NCI-H2107 treated with DMSO at 0.1 percent for 48 hours (cell line): Measurements from ENCODE around the gene CCL8.

Experiments
- DNase-seq: peaks from one replicate; lab custom pipeline; 2025; ENCODE audit not compliant: unreplicated experiment; lab: John Stamatoyannopoulos, UW

The CCL8 gene

DNA sequence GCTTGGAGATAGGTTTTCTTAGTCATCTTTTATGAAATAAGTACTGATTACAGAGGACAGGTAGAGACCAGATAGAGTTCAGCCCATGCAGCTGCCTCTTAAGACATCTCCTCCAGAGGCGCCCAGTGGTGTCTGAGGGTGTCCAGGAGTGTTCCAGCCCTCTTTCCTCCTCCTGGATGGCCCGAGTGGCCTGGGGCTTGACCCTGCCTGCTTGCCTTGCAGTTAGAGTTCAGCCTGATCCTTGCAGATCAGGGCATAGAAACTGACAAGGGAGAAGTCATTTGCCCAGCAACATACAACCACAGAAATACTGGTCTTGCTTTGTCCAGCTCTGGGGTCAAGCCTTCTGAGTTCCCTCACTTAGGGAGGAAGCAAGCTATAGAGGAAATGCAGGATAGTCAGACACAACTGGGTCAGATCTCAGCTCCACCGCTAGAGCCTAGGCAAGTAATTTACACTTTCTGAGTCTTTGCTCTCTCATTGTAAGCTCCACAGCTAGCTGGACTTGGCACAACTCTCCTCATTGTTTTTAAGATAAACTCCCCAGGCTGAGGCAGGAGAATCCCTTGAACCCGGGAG is 47.4 kb downstream of the CCL8 start:
- no peak for DNase-seq

DNA sequence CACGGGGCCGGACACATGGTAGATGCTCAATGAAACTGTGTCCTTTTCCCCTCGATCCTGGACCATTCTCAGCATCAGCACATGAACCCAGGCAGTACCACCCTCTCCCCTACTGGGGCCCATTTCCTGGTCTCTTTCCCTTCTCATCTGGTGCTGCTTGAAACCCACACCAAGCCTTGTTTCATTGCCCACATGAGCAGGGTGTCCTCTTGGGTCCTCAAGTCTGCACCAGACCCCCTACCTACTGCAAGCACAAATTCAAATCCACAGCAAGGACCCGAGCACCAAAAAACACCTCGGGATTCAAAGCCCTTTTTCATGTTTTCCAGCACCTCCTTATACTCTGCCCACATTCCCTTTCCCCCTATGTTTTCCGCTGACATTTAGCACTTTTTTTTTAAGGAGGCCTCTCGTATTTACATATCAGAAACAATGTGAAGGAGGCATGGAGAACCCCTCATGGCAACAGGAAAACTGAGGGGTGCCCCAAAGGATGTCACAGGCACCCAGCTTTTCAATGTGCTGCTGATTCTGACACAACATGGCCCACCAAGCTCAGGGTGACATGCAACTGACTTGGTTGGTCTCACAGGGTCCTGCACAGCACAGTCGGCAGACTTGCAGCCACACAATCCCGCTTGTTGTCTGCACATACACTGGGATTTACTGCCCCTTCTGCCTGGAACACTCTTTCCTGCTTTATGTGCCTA is 48.4 kb downstream of the CCL8 start:
- DNase-seq, result no peak

DNA sequence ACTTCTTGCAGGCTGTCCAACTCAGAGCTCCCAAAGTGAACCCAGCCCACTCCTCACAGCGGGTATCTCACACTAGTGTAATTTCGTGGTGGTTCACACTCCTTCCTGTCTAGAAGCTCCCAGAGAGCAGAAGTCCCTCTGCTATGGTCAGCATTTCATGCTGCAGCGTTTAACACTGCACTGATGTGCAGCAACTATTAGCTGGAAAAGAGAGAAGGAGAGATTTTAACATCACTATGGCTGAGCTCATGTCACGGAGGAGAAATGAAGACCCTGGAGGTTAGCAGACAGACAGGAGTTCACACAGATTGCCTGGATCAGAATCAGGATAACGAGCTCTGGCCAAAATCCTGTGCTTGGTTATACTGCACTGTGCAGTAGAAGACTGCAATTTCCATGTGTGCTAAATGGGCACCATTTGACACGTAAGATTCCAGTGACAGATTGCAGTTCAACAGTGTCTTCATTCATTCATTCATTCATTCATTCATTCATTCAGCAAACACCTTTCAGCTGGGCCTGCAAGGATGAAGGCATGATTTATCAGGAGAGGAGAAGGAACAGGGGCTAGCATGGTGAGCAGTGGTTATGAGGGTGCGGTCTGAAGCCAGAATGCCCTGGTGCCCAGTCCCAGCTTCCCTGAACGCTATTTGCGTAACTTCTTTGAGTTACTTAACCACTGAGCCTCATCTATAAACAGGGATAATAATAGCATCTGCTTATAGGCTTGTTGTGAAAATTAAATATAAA is 49.1 kb downstream of the CCL8 start:
- no peak for DNase-seq

DNA sequence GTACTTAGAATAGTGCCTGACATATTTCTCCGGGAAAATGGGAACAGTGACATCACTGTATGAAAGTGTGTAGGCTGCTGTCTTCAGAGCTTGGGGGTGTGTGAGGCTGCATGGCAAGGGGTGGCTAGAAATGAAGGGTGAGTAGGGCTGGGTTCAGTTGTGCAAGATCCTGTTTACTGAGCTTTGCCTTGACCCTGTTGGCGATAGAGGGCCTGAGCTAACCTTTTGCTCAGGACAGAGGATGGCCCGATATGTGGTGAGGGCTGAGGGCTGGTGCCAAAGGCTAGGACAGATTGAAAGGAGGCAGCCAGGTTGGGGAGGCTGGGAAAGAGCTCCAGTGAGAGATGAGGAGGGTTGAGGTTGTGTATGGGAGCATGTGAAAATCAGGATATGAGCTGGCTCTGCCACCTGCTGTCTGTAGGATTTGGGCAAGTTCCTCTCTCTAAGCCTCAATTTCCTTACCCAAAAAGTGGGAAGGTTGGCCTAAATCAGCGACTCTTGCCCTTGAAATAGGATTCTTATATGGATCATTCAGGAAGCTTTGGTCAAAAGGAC is 49.8 kb downstream of the CCL8 start:
- DNase-seq, result no peak

DNA sequence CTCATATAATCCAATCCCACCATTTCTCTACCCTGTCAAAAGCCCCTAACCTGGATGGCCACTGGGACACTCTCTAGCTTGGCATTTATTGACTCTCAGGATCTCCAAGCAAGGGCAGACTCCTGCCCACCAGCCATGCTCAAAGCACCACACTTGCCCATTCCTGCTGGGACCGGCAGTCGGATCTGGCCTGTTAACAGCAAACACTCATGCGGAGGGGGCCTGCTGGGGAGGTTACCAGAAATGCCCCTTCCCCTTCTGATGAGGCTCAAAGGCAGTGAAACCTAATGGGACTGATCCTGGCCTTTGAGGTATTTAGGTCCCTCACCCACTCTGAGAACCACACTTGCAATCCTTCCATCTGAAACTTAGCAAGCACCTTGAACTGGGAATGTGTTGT is 50.3 kb downstream of the CCL8 start:
- no peak for DNase-seq

DNA sequence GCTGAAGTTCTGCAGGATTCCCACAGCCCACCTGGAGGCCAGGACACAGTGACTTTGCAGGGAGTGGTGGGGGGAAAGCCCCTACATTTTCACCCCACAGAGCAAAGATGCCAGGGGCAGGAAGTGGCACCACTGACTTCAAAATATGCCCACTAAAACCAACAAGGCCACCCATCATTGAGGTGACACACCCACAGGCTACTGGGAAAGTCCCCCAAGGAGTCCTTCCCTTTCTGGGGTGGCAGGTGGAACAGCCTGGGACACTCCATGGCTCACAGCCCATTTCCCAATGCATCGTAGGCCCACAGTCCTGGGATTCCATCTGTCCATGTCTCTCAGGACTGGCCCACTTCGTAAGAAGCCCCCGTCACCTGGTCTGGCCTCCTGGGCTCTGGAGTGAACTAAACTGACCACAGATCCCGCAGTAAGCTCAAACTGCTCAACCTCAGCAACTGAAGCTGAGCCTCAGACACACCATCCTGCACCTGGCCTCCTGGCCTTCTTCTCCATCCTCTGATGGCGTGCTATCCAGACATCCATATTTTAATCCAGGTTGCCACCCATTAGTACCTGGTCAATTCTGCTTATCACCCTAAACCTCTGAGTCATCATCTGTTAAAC is 51.3 kb downstream of the CCL8 start:
- no peak for DNase-seq

DNA sequence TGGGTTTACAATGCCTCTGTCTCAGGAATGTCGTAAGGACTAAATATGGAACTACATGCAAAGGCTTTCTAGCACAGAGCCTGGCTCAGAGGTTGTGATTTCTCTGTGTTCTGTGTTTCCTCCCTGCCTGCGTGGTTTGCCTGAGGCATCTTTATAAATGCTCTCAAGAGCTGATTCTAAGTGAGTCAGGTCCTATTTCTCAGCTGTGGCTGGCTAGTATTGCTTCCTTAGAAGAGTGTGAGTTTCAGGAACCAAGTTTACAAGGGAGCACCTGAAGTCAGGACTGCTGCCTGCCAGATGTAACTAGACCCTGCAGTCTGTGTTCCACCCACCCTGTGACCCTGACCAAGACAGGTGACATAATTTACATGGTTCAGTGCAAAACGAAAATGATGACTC is 51.8 kb downstream of the CCL8 start:
- no peak for DNase-seq
